IMR-90 (cell line): ENCODE data around the gene CASP3. TPM values are rescaled to one million over a fixed set of nuclear protein-coding genes. Genes with fewer than 3 reads are reported as not detected.

Source experiments
- ATAC-seq: fragments of 200-7000 bp; cut with Tn5 transposase; 2 replicates; pipeline ENCODE4 v1.9.1; 2020; ENCODE audit warnings: low read depth, mild to moderate bottlenecking, moderate library complexity
- BruUV-seq: library from RNA; stranded (reverse); fragments of 400-500 nt; replicated peaks from 2 replicates; lab custom pipeline; 2021; lab: Mats Ljungman, UMichigan
- CTCF ChIA-PET: fragments of 300-600 bp; formaldehyde crosslinking; extraction: SDS; loops from one replicate; lab custom pipeline; 2021; ENCODE audit warnings: antibody characterized with exemption; lab: Yijun Ruan, JAX
- POLR2A ChIA-PET: fragments of 300-600 bp; sonication (Branson Sonifier 250); formaldehyde crosslinking; loops from one replicate; lab custom pipeline; 2022; ENCODE audit warnings: antibody characterized with exemption; ENCODE audit not compliant: unreplicated experiment; lab: Charles Lee
- DNase-seq: peaks from one replicate; pipeline ENCODE4 v3.0.0; 2013
- H2AFZ ChIP-seq: replicated peaks from 2 replicates; pipeline ENCODE3; 2013; ENCODE audit warnings: low read length, mild to moderate bottlenecking; ENCODE audit not compliant: poor library complexity
- H2AK5ac ChIP-seq: 2 replicates; pipeline ENCODE4 v1.6.1; 2013; ENCODE audit warnings: low read depth, low read length, inconsistent platforms
- H2AK9ac ChIP-seq: replicated peaks from 2 replicates; pipeline ENCODE3; 2013; ENCODE audit warnings: mild to moderate bottlenecking, low read depth, low read length, moderate library complexity; ENCODE audit not compliant: poor library complexity
- H2BK120ac ChIP-seq: 2 replicates; pipeline ENCODE4 v1.6.1; 2013; ENCODE audit warnings: low read depth, low read length, inconsistent platforms
- H2BK15ac ChIP-seq: 3 replicates; pipeline ENCODE4 v1.6.1; 2013; ENCODE audit warnings: low read depth, low read length, inconsistent platforms
- H2BK20ac ChIP-seq: 2 replicates; pipeline ENCODE4 v1.6.1; 2013; ENCODE audit warnings: low read depth, mild to moderate bottlenecking, inconsistent platforms, low read length, moderate library complexity
- H2BK5ac ChIP-seq: 2 replicates; pipeline ENCODE4 v1.6.1; 2013; ENCODE audit warnings: mild to moderate bottlenecking, low read depth, low read length, inconsistent platforms; ENCODE audit not compliant: poor library complexity, severe bottlenecking
- H3K14ac ChIP-seq: replicated peaks from 2 replicates; pipeline ENCODE4 v1.6.1; 2013; ENCODE audit warnings: low read depth, low read length, inconsistent platforms
- H3K18ac ChIP-seq: 2 replicates; pipeline ENCODE4 v1.6.1; 2013; ENCODE audit warnings: low read depth, low read length, control low read depth
- H3K23ac ChIP-seq: 2 replicates; pipeline ENCODE4 v1.6.1; 2013; ENCODE audit warnings: low read depth, low read length, inconsistent platforms
- H3K27ac ChIP-seq: 2 replicates; pipeline ENCODE4 v1.5.1; 2013; ENCODE audit warnings: mild to moderate bottlenecking, control low read depth, low read length; ENCODE audit not compliant: insufficient read depth
- H3K27me3 ChIP-seq: 2 replicates; pipeline ENCODE4 v1.6.1; 2013; ENCODE audit warnings: low read length; ENCODE audit not compliant: control insufficient read depth, insufficient read depth
- H3K36me3 ChIP-seq: 2 replicates; pipeline ENCODE4 v1.6.1; 2013; ENCODE audit warnings: low read length, mixed read lengths; ENCODE audit not compliant: control insufficient read depth, insufficient read depth
- H3K4ac ChIP-seq: 2 replicates; pipeline ENCODE4 v1.6.1; 2013; ENCODE audit warnings: low read depth, low read length, inconsistent platforms
- H3K4me1 ChIP-seq: 2 replicates; pipeline ENCODE4 v1.6.1; 2013; ENCODE audit warnings: low read length, mixed read lengths; ENCODE audit not compliant: control insufficient read depth, insufficient read depth
- H3K4me2 ChIP-seq: 2 replicates; pipeline ENCODE4 v1.6.1; 2013; ENCODE audit warnings: low read depth, mild to moderate bottlenecking, control low read depth, low read length, moderate library complexity
- H3K4me3 ChIP-seq: 2 replicates; pipeline ENCODE4 v1.5.1; 2013; ENCODE audit warnings: low read depth, mild to moderate bottlenecking, control low read depth, low read length, moderate library complexity; ENCODE audit not compliant: insufficient read depth
- H3K56ac ChIP-seq: 2 replicates; pipeline ENCODE4 v1.6.1; 2013; ENCODE audit warnings: low read length, inconsistent platforms; ENCODE audit not compliant: insufficient read depth; ENCODE audit errors: extremely low read depth
- H3K79me1 ChIP-seq, 2 experiments: 2 replicates each; pipeline ENCODE4 v1.6.1; 2013; ENCODE audit warnings: low read length in 2 of 2, inconsistent platforms in 1 of 2, low read depth in 1 of 2
- H3K9ac ChIP-seq: 2 replicates; pipeline ENCODE4 v1.6.1; 2013; ENCODE audit warnings: low read depth, low read length, control low read depth
- H3K9me1 ChIP-seq: 2 replicates; pipeline ENCODE4 v1.6.1; 2013; ENCODE audit warnings: low read length, inconsistent platforms; ENCODE audit not compliant: insufficient read depth
- H3K9me3 ChIP-seq: 2 replicates; pipeline ENCODE4 v1.6.1; 2013; ENCODE audit warnings: low read length; ENCODE audit not compliant: control insufficient read depth, insufficient read depth
- H4K20me1 ChIP-seq: 2 replicates; pipeline ENCODE4 v1.6.1; 2013; ENCODE audit warnings: low read length, inconsistent platforms; ENCODE audit not compliant: insufficient read depth
- H4K5ac ChIP-seq: 2 replicates; pipeline ENCODE4 v1.6.1; 2013; ENCODE audit warnings: mild to moderate bottlenecking, low read depth, low read length, control low read depth
- H4K8ac ChIP-seq, 2 experiments: 2 replicates each; pipeline ENCODE4 v1.6.1; 2013; ENCODE audit warnings: low read depth in 2 of 2, low read length in 2 of 2, control low read depth in 1 of 2, inconsistent platforms in 1 of 2
- H4K91ac ChIP-seq: 2 replicates; pipeline ENCODE4 v1.6.1; 2013; ENCODE audit warnings: low read depth, low read length, inconsistent platforms; ENCODE audit not compliant: insufficient read depth
- BHLHE40 ChIP-seq: fragments of 150-350 bp; IDR thresholded peaks from 2 replicates; pipeline ENCODE4 v1.6.1; 2016; ENCODE audit warnings: mild to moderate bottlenecking, low read depth, low read length
- CEBPB ChIP-seq: IDR thresholded peaks from 2 replicates; pipeline ENCODE4 v1.6.1; 2012; ENCODE audit warnings: low read depth, low read length, improper control_type of control experiment
- WGBS, 2 experiments: methylation state at CpG; one replicate each; pipeline versions ENCODE4 v1.1.5 to v1.1.7; 2013; ENCODE audit warnings: missing lambda C conversion rate in 2 of 2; ENCODE audit not compliant: insufficient read length in 1 of 2; ENCODE audit errors: extremely low coverage in 2 of 2; 5-methylcytosine and 5-hydroxymethylcytosine counted together
- dilution Hi-C: fragments of 300-500 bp; cut with HindIII; formaldehyde crosslinking; loops from one replicate; pipeline ENCODE4 v1.14.3; 2018; ENCODE audit warnings: low sequenced_read_pairs; ENCODE audit not compliant: unreplicated experiment
- in situ Hi-C: fragments of 300-500 bp; cut with MboI; formaldehyde crosslinking; loops from 3 replicates; pipeline ENCODE4 v1.14.3; 2019; ENCODE audit warnings: low sequenced_read_pairs, inconsistent platforms, mixed read lengths
- intact Hi-C: fragments of 100-400 bp; cut with micrococcal nuclease; formaldehyde crosslinking; loops from 2 replicates; pipeline ENCODE4 v1.10.0; 2022
- polyA plus RNA-seq, 3 experiments: library from polyadenylated mRNA; depleted of rRNA; stranded (reverse); fragments of >200 nt; gene quantifications; 2 replicates each; pipeline ENCODE4 v1.2.3, GENCODE V29; 2012; ENCODE audit warnings: low replicate concordance in 1 of 3
- total RNA-seq: library from RNA; depleted of rRNA; stranded (reverse); fragments of >200 nt; gene quantifications from 2 replicates; pipeline ENCODE4 v1.2.3, GENCODE V29; 2012

CASP3 gene
- total and polyA plus RNA-seq, 2 of the 4 experiments (the other 2 are of a cell fraction), result 26.7 to 27.4 TPM

GRCh38 chr4:184595430-184595829, 53.8 kb downstream of the CASP3 start:
- no peaks in the 10 kb centered on the region for H4K20me1 ChIP-seq
- H3K9me1 ChIP-seq, result no peaks in the 10 kb centered on the region
- no peak overlapping the region for H4K91ac ChIP-seq
- no peak overlapping the region for H3K14ac ChIP-seq
- intact Hi-C loops, result no loop called here
- H3K9me3 ChIP-seq, result no peaks in the 10 kb centered on the region
- H2BK120ac ChIP-seq, result no peak overlapping the region
- H2AK5ac ChIP-seq, result no peak overlapping the region
- TF ChIP-seq CEBPB, result peak; percentile 58
- TF ChIP-seq BHLHE40, result no peak
- H3K9ac ChIP-seq, result no peak overlapping the region
- no peak overlapping the region for H3K27ac ChIP-seq
- H2AK9ac ChIP-seq, result no peak overlapping the region
- no peak overlapping the region for H3K23ac ChIP-seq
- no peak overlapping the region for H3K4ac ChIP-seq
- no peak overlapping the region for H3K4me2 ChIP-seq
- H3K4me3 ChIP-seq, result no peak overlapping the region
- H3K4me1 ChIP-seq, result peaks cover 3% of the 10 kb centered on the region; the same call in 1 of the 2 replicates
- DNase-seq, result no peak
- H3K18ac ChIP-seq, result no peak overlapping the region
- H4K8ac ChIP-seq, result no peak overlapping the region
- no peak overlapping the region for H2BK5ac ChIP-seq
- H3K27me3 ChIP-seq, result no peaks in the 10 kb centered on the region
- H3K56ac ChIP-seq, result no peak overlapping the region
- no peak for ATAC-seq
- in situ Hi-C loops, result no loop called here
- no peak overlapping the region for H2BK20ac ChIP-seq
- no peaks in the 10 kb centered on the region for H3K36me3 ChIP-seq
- no peak overlapping the region for H4K5ac ChIP-seq
- no peak overlapping the region for H2BK15ac ChIP-seq
- no TSS peak for BruUV-seq
- ChIA-PET POLR2A (no interaction called here), CTCF (no interaction called here)
- H2AFZ ChIP-seq, result no peak overlapping the region
- no peaks in the 10 kb centered on the region for H3K79me1 ChIP-seq
- dilution Hi-C loops, result no loop called here
- WGBS, 2 experiments, result no CpG with 5 or more reads among the region's 5 CpGs
